PC-3 (cell line): ENCODE measurements around the gene NDUFAF5.

Experiments used
- CTCF ChIP-seq: fragments of 300-600 bp; sonication (generic); conservative IDR thresholded peaks from 2 replicates; pipeline ENCODE4 v1.5.1; 2017; ENCODE audit warnings: antibody characterized with exemption, low read depth, mild to moderate bottlenecking, low read length
- EZH2 ChIP-seq: fragments of 300-600 bp; sonication (generic); IDR thresholded peaks from one replicate; pipeline ENCODE4 v1.6.1; 2017; ENCODE audit warnings: antibody characterized with exemption, mild to moderate bottlenecking, low read length; ENCODE audit not compliant: unreplicated experiment

GRCh38 chr20:13739731-13740649, 44.8 kb upstream of the NDUFAF5 start:
- no peak for TF ChIP-seq CTCF
- no peak for TF ChIP-seq EZH2
